Measurements from ENCODE around the gene IL1RAP. TPM values are rescaled to one million over a fixed set of nuclear protein-coding genes. Genes with fewer than 3 reads are reported as not detected.

Gene IL1RAP
- total and polyA plus RNA-seq, 2 experiments from 2014 or later: 14.6 to 46.5 TPM

- H3K4me1 ChIP-seq (ENCODE audit: insufficient read depth): no peaks in the 10 kb centered on the region
- H3K79me2 ChIP-seq: no peaks in the 10 kb centered on the region
- H3K27me3 ChIP-seq: no peaks in the 10 kb centered on the region
- 82% methylated on average over 3 of the region's 3 CpGs for WGBS (ENCODE audit: low lambda C conversion rate, missing lambda C conversion rate)
- no peaks in the 10 kb centered on the region for H3K9me2 ChIP-seq (replicated peaks; ENCODE audit: insufficient read depth)
- DNase-seq (ENCODE audit: low spot score): no peak
- H3K27ac ChIP-seq: no peak overlapping the region
- no peaks in the 10 kb centered on the region for H3K36me3 ChIP-seq (replicated peaks; ENCODE audit: insufficient read depth, low read depth)
- H3K9me3 ChIP-seq (ENCODE audit: low read depth): no peaks in the 10 kb centered on the region
- no peak overlapping the region for H2AFZ ChIP-seq
- no peak overlapping the region for H3K4me3 ChIP-seq
- no peaks in the 10 kb centered on the region for H4K20me1 ChIP-seq (ENCODE audit: insufficient read depth, poor library complexity, severe bottlenecking)
- no peak for TF ChIP-seq CTCF (IDR thresholded peaks at IDR 0.05; ENCODE audit: poor library complexity)
- H3K4me2 ChIP-seq: no peak overlapping the region
These were observed 127.7 kb downstream of the IL1RAP start for GRCh38 chr3:190641564-190641963.

DNA sequence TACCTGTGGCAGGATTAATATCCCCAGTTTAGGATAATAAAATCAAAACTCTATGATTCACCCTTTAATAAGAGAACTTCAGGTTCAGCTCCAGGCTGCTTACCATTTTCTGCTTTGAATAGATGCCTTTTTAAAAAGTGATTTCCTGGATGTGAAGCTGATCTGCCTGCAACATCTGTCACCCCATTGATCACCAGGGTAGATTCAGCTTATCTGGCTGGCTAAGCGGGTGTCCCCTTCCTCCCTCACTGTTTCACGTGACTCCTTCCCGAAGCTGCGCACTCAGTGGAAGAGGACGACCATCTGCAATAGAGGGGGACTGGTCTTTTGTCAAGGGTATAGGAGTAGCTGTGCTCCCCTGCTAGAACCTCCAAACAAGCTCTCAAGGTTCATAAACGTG is 128.1 kb downstream of the IL1RAP start:
- WGBS (ENCODE audit: low lambda C conversion rate, missing lambda C conversion rate): 89% methylated on average over 6 of the region's 6 CpGs
- Histone ChIP-seq H3K4me1 (ENCODE audit: insufficient read depth) (no peaks in the 10 kb centered on the region), H3K27ac (no peak overlapping the region)

GRCh38 chr3:190644035-190644434 is 130.2 kb downstream of the IL1RAP start:
- no peaks in the 10 kb centered on the region for H4K20me1 ChIP-seq (ENCODE audit: insufficient read depth, poor library complexity, severe bottlenecking)
- 79% methylated on average over 2 of the region's 2 CpGs for WGBS (ENCODE audit: low lambda C conversion rate, missing lambda C conversion rate)
- no peak overlapping the region for H2AFZ ChIP-seq
- H3K4me1 ChIP-seq (ENCODE audit: insufficient read depth): no peaks in the 10 kb centered on the region
- no peak overlapping the region for H3K27ac ChIP-seq
- no peaks in the 10 kb centered on the region for H3K9me3 ChIP-seq (ENCODE audit: low read depth)
- no peaks in the 10 kb centered on the region for H3K79me2 ChIP-seq
- H3K4me2 ChIP-seq: no peak overlapping the region
- TF ChIP-seq CTCF (IDR thresholded peaks at IDR 0.05; ENCODE audit: poor library complexity): no peak
- no peak for TF ChIP-seq EZH2 (IDR thresholded peaks at IDR 0.05; ENCODE audit: borderline replicate concordance)
- no peak for TF ChIP-seq EZH2phosphoT487 (IDR thresholded peaks at IDR 0.05; ENCODE audit: low read depth, severe bottlenecking, unreplicated experiment)
- H3K27me3 ChIP-seq: no peaks in the 10 kb centered on the region
- H3K36me3 ChIP-seq (replicated peaks; ENCODE audit: insufficient read depth, low read depth): no peaks in the 10 kb centered on the region
- no peaks in the 10 kb centered on the region for H3K9me2 ChIP-seq (replicated peaks; ENCODE audit: insufficient read depth)
- H3K4me3 ChIP-seq: no peak overlapping the region
- no peak for DNase-seq (ENCODE audit: low spot score)

More for the DNA sequence above, 128.1 kb downstream of the IL1RAP start:
- H3K9me2 ChIP-seq (replicated peaks; ENCODE audit: insufficient read depth): no peaks in the 10 kb centered on the region
- H3K4me3 ChIP-seq: no peak overlapping the region
- H3K36me3 ChIP-seq (replicated peaks; ENCODE audit: insufficient read depth, low read depth): no peaks in the 10 kb centered on the region
- H2AFZ ChIP-seq: no peak overlapping the region
- TF ChIP-seq EZH2phosphoT487 (IDR thresholded peaks at IDR 0.05; ENCODE audit: low read depth, severe bottlenecking, unreplicated experiment) (no peak), EZH2 (IDR thresholded peaks at IDR 0.05; ENCODE audit: borderline replicate concordance) (no peak)
- H3K79me2 ChIP-seq: no peaks in the 10 kb centered on the region
- H4K20me1 ChIP-seq (ENCODE audit: insufficient read depth, poor library complexity, severe bottlenecking): no peaks in the 10 kb centered on the region
- no peak overlapping the region for H3K4me2 ChIP-seq
- no peaks in the 10 kb centered on the region for H3K27me3 ChIP-seq
- no peak for DNase-seq (ENCODE audit: low spot score)
- H3K9me3 ChIP-seq (ENCODE audit: low read depth): no peaks in the 10 kb centered on the region

DNA sequence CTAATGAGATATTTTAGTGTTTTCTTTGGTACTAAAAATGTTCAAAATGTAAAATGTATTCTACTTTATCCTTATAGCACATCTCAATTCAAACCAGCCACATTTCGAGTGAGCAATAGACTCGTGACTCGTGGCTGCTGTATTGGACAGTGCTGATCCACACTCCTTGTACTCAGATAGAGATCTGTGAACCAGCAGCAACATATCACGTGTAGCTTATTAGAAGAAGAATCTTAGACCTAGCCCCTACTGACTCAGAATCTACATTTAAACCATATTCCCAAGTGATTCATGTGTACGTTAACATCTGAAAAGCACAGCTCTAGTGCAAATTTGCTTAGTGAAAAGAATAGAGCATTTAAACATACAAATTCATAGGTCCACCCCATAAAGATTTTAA is 130.9 kb downstream of the IL1RAP start:
- H3K27me3 ChIP-seq: no peaks in the 10 kb centered on the region
- no peaks in the 10 kb centered on the region for H3K36me3 ChIP-seq (replicated peaks; ENCODE audit: insufficient read depth, low read depth)
- no peaks in the 10 kb centered on the region for H3K79me2 ChIP-seq
- H3K4me2 ChIP-seq: no peak overlapping the region
- no peaks in the 10 kb centered on the region for H3K9me2 ChIP-seq (replicated peaks; ENCODE audit: insufficient read depth)
- no peaks in the 10 kb centered on the region for H3K4me1 ChIP-seq (ENCODE audit: insufficient read depth)
- no peaks in the 10 kb centered on the region for H3K9me3 ChIP-seq (ENCODE audit: low read depth)
- DNase-seq (ENCODE audit: low spot score): no peak
- 75% methylated on average over 5 of the region's 5 CpGs for WGBS (ENCODE audit: low lambda C conversion rate, missing lambda C conversion rate)
- H3K4me3 ChIP-seq: no peak overlapping the region
- H3K27ac ChIP-seq: no peak overlapping the region
- H4K20me1 ChIP-seq (ENCODE audit: insufficient read depth, poor library complexity, severe bottlenecking): no peaks in the 10 kb centered on the region
- no peak overlapping the region for H2AFZ ChIP-seq
- TF ChIP-seq EZH2 (IDR thresholded peaks at IDR 0.05; ENCODE audit: borderline replicate concordance) (no peak), CTCF (IDR thresholded peaks at IDR 0.05; ENCODE audit: poor library complexity) (no peak), EZH2phosphoT487 (IDR thresholded peaks at IDR 0.05; ENCODE audit: low read depth, severe bottlenecking, unreplicated experiment) (no peak)

Data from hepatocyte (in vitro differentiated cells).